Vagina (tissue), 2 donors: ENCODE results near the gene TP53I11.

Source experiments
- POLR2A ChIP-seq, 2 donors: fragments of 450-650 bp; IDR thresholded peaks; one replicate each; pipeline ENCODE4 v1.6.1; 2017; ENCODE audit warnings: antibody characterized with exemption in 2 of 2, mild to moderate bottlenecking in 2 of 2, moderate library complexity in 2 of 2
- TF ChIP-seq, protein P1 (sequence below), 3 experiments: fragments of 450-650 bp in 2 of 3; fragments of 200-600 bp in 1 of 3; sonication (generic) in 1 of 3; IDR thresholded peaks; one replicate each; pipeline ENCODE4 v1.5.1; 2017 to 2019; ENCODE audit warnings: antibody characterized with exemption in 3 of 3, mild to moderate bottlenecking in 2 of 3, moderate library complexity in 2 of 3

DNA sequence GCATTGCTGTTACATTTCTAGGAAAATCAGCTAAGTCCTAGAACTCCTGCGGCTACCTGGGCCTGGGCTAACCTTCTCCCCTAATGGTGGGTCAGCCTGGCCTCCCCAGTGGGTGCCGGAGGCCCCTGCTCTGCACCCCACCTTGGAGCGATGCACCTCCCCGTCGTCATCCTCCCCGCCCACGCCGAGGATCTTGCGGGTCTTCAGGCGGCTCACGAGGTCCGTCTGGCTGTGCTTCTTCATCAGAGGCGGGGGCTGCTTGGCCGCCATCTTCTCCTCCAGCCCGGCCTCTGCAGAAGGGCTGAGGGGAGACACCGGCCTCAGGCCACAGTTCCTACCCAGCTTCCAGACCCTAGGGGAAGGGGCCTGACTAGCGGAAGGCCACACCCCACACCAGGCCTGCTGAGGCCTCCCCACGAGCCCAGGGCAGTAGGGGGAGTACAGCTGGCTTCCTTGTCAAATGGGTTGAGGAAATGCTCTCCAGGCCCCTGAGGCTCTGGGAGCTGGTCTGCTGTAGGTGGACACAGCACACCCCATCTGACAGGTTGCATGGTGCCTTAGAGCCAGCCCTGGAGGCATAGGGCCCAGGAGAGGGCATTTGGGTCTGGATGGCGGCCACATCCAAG lies 12.5 kb downstream of the TP53I11 start:
- TF ChIP-seq, protein P1, sequence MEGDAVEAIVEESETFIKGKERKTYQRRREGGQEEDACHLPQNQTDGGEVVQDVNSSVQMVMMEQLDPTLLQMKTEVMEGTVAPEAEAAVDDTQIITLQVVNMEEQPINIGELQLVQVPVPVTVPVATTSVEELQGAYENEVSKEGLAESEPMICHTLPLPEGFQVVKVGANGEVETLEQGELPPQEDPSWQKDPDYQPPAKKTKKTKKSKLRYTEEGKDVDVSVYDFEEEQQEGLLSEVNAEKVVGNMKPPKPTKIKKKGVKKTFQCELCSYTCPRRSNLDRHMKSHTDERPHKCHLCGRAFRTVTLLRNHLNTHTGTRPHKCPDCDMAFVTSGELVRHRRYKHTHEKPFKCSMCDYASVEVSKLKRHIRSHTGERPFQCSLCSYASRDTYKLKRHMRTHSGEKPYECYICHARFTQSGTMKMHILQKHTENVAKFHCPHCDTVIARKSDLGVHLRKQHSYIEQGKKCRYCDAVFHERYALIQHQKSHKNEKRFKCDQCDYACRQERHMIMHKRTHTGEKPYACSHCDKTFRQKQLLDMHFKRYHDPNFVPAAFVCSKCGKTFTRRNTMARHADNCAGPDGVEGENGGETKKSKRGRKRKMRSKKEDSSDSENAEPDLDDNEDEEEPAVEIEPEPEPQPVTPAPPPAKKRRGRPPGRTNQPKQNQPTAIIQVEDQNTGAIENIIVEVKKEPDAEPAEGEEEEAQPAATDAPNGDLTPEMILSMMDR (IDR thresholded peaks at IDR 0.05), result no peak
- TF ChIP-seq POLR2A (IDR thresholded peaks at IDR 0.05), result no peak
